K562 (cell line): ENCODE results near the gene PEAR1. TPM values are rescaled to one million over a fixed set of nuclear protein-coding genes. Genes with fewer than 3 reads are reported as not detected.

Experiments
- ATAC-seq: fragments of 200-7000 bp; cut with Tn5 transposase; 3 replicates; pipeline ENCODE4 v1.9.1; 2020; ENCODE audit warnings: moderate library complexity
- BruUV-seq: library from RNA; stranded (reverse); fragments of 400-500 nt; replicated peaks from 2 replicates; lab custom pipeline; 2021; lab: Mats Ljungman, UMichigan
- CTCF ChIA-PET: fragments of 300-600 bp; formaldehyde crosslinking; extraction: SDS; loops from one replicate; lab custom pipeline; 2021; ENCODE audit warnings: low intra/inter-chr PET ratio; lab: Yijun Ruan, JAX
- POLR2A ChIA-PET: fragments of 300-600, 350-650 bp; sonication (Branson Sonifier 250); formaldehyde crosslinking; extraction: SDS; loops from one replicate; lab custom pipeline; 2021; ENCODE audit warnings: antibody characterized with exemption, inconsistent platforms; lab: Yijun Ruan, JAX
- DNase-seq, 4 experiments: peaks; one replicate each; pipeline versions ENCODE4 v3.0.0 to v3.0.0-alpha.2; 2011 to 2018; ENCODE audit warnings: low spot score in 3 of 4, mixed read lengths in 3 of 4; ENCODE audit errors: extremely low read depth in 1 of 4
- FAIRE-seq: peaks from 2 replicates; lab custom pipeline; 2011; peaks lifted over from hg19 to GRCh38; lab: Jason Lieb, UNC
- H2AFZ ChIP-seq: 2 replicates; pipeline ENCODE4 v1.6.0; 2011; ENCODE audit warnings: low read depth, low read length, control low read depth, inconsistent platforms
- H3K27ac ChIP-seq: fragments of 200-600 bp; 3 replicates; pipeline ENCODE4 v1.8.0; 2011; ENCODE audit warnings: low read depth, mild to moderate bottlenecking, control low read depth, inconsistent platforms, low read length, moderate library complexity, mixed read lengths; ENCODE audit errors: extremely low read depth
- H3K27me3 ChIP-seq, 2 experiments: fragments of 300-600 bp in 1 of 2; 2 replicates in 1 of 2; 3 replicates in 1 of 2; pipeline versions ENCODE4 v1.6.0 to v1.8.0; 2011; ENCODE audit warnings: inconsistent platforms in 2 of 2, low read length in 2 of 2, mild to moderate bottlenecking in 1 of 2, mixed read lengths in 1 of 2, moderate library complexity in 1 of 2; ENCODE audit not compliant: control insufficient read depth in 2 of 2, insufficient read depth in 2 of 2
- H3K36me3 ChIP-seq: fragments of 300-600 bp; 3 replicates; pipeline ENCODE4 v1.8.0; 2011; ENCODE audit warnings: mild to moderate bottlenecking, low read length, inconsistent platforms; ENCODE audit not compliant: control insufficient read depth, insufficient read depth
- H3K4me1 ChIP-seq, 2 experiments: fragments of 200-600 bp in 1 of 2; replicated peaks in 1 of 2; 2 replicates in 1 of 2; 3 replicates in 1 of 2; pipeline versions ENCODE4 v1.5.1 to v1.8.0; 2011; ENCODE audit warnings: inconsistent platforms in 2 of 2, low read length in 2 of 2, mild to moderate bottlenecking in 1 of 2, mixed read lengths in 1 of 2, moderate library complexity in 1 of 2; ENCODE audit not compliant: control insufficient read depth in 2 of 2, insufficient read depth in 2 of 2
- H3K4me2 ChIP-seq: 2 replicates; pipeline ENCODE4 v1.6.1; 2011; ENCODE audit warnings: low read length, control low read depth, inconsistent platforms, mixed read lengths; ENCODE audit not compliant: insufficient read depth
- H3K4me3 ChIP-seq: fragments of 200-600 bp; sonication (generic), shearing (Covaris generic); 2 replicates; pipeline ENCODE4 v1.5.1; 2016; ENCODE audit warnings: control low read depth, inconsistent platforms
- H3K79me2 ChIP-seq: fragments of 200-600 bp; 3 replicates; pipeline ENCODE4 v1.8.0; 2011; ENCODE audit warnings: low read length, inconsistent platforms; ENCODE audit not compliant: control insufficient read depth, insufficient read depth
- H3K9ac ChIP-seq, 2 experiments: 2 replicates each; pipeline versions ENCODE4 v1.6.0 to v1.6.1; 2011; ENCODE audit warnings: low read depth in 2 of 2, low read length in 2 of 2, control low read depth in 1 of 2, inconsistent platforms in 1 of 2, mild to moderate bottlenecking in 1 of 2, mixed read lengths in 1 of 2; ENCODE audit not compliant: insufficient read depth in 1 of 2
- H3K9me1 ChIP-seq: one replicate; pipeline ENCODE4 v1.6.0; 2011; ENCODE audit warnings: inconsistent platforms, mild to moderate bottlenecking, low read length, moderate library complexity; ENCODE audit not compliant: control insufficient read depth, insufficient read depth
- H3K9me3 ChIP-seq: replicated peaks from 2 replicates; pipeline ENCODE4 v1.5.1; 2011; ENCODE audit warnings: low read depth, low read length, inconsistent platforms; ENCODE audit not compliant: control insufficient read depth, insufficient read depth
- H4K20me1 ChIP-seq: replicated peaks from 2 replicates; pipeline ENCODE4 v1.6.1; 2011; ENCODE audit warnings: low read length, inconsistent platforms, mixed read lengths; ENCODE audit not compliant: control insufficient read depth, insufficient read depth
- NELFE ChIP-seq: IDR thresholded peaks from 2 replicates; pipeline ENCODE4 v1.6.1; 2011; ENCODE audit warnings: mild to moderate bottlenecking; ENCODE audit not compliant: insufficient read depth, insufficient read length
- NFIC ChIP-seq: fragments of 450-650 bp; IDR thresholded peaks from 2 replicates; pipeline ENCODE4 v1.6.1; 2017; ENCODE audit warnings: mild to moderate bottlenecking, inconsistent platforms
- SMAD4 ChIP-seq: fragments of 250-450 bp; sonication (Bioruptor Pico); conservative IDR thresholded peaks from 2 replicates; pipeline ENCODE4 v1.8.0; 2021; ENCODE audit warnings: inconsistent platforms, mild to moderate bottlenecking, moderate library complexity
- WGBS: fragments of 100-300 bp; shearing (Covaris generic); methylation state at CpG from one replicate; pipeline ENCODE4 v1.1.6; 2016; ENCODE audit warnings: low coverage, mixed read lengths; ENCODE audit not compliant: insufficient coverage; ENCODE audit errors: missing lambda C conversion rate; 5-methylcytosine and 5-hydroxymethylcytosine counted together
- in situ Hi-C: fragments of 300-500 bp; cut with MboI; formaldehyde crosslinking; loops from 4 replicates; pipeline ENCODE4 v1.15.0; 2018; ENCODE audit warnings: inconsistent platforms, mixed read lengths
- intact Hi-C: fragments of 100-400 bp; cut with micrococcal nuclease; formaldehyde crosslinking; loops from 2 replicates; pipeline ENCODE4 v1.14.2; 2022
- polyA plus RNA-seq, 8 experiments: library from polyadenylated mRNA; depleted of rRNA in 4 of 8; stranded (reverse) in 5 of 8; unstranded in 3 of 8; fragments of >200 nt; fragmentation: Nextera tagmentation in 2 of 8; fragmentation: Illumina TruSeq in 1 of 8; extraction: Ambion mirVana in 2 of 8; extraction: Trizol in 1 of 8; gene quantifications; 2 replicates each; pipeline versions ENCODE4 v1.2.1 to v1.2.3, GENCODE V29; 2011 to 2014; ENCODE audit warnings: inconsistent platforms in 1 of 8, missing spikeins in 1 of 8
- total RNA-seq, 7 experiments: library from RNA; depleted of rRNA in 6 of 7; stranded (reverse); fragments of >200 nt in 6 of 7; fragmentation: Illumina TruSeq in 2 of 7; extraction: Trizol in 2 of 7; gene quantifications; 2 replicates each; pipeline versions ENCODE4 v1.2.1 to v1.2.3, GENCODE V29; 2011 to 2021; ENCODE audit warnings: low replicate concordance in 1 of 7

Gene PEAR1
- total and polyA plus RNA-seq, 9 of the 15 experiments (the other 6 are each of a cell fraction or from before 2014, with no cell fraction given), result 0.87 to 13.9 (median 6.1) TPM

DNA sequence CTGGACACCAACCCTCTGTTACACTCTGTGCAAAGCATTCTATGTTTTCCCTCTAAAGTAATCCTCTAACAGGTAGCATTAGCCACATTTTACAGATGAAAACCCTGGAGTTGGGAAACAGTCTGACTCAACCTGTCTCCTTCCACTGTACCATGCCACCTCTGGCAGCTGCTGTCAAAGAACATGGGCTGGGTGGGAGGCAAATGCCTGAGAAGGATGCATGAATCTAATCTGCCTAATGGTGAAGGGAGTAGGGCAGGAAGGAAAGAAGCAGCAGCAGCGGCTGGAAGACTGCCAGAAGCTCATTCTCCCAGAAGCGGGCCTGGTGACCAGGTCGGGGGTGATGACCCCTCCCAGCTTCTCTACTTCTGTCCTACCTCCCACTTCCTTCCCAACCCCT lies 48.7 kb downstream of the PEAR1 start:
- TF ChIP-seq NELFE, result no peak
- TF ChIP-seq NFIC, result peak; percentile 43
- TF ChIP-seq, all 486 proteins: peak for 1
- Histone ChIP-seq H3K79me2 (no peaks in the 10 kb centered on the region), H4K20me1 (no peaks in the 10 kb centered on the region), H3K27me3 (no peaks in the 10 kb centered on the region), H2AFZ (no peak overlapping the region), H3K4me1 (no peaks in the 10 kb centered on the region; a peak in 2 of 5 replicates), H3K9me1 (peaks cover 3% of the 10 kb centered on the region), H3K36me3 (peaks cover 53% of the 10 kb centered on the region; the same call in 2 of the 3 replicates), H3K9me3 (no peaks in the 10 kb centered on the region), H3K4me2 (no peak overlapping the region), H3K9ac (no peak overlapping the region), H3K4me3 (no peak overlapping the region), H3K27ac (no peak overlapping the region)
- POLR2A ChIA-PET, result interaction anchor here (1.0 to 1.2 kb wide), 3 partner anchors 14 to 30 kb away, joined by 3 to 4 read pairs (median 3); no protein-coding TSS in a partner anchor
- FAIRE-seq (no peak), DNase-seq (no peak), ATAC-seq (no peak)
- no TSS peak for BruUV-seq
- 26% methylated on average over 2 of the region's 3 CpGs for WGBS
- in situ Hi-C loops, result no loop called here
- CTCF ChIA-PET, result no interaction called here
- intact Hi-C loops, result no loop called here

DNA sequence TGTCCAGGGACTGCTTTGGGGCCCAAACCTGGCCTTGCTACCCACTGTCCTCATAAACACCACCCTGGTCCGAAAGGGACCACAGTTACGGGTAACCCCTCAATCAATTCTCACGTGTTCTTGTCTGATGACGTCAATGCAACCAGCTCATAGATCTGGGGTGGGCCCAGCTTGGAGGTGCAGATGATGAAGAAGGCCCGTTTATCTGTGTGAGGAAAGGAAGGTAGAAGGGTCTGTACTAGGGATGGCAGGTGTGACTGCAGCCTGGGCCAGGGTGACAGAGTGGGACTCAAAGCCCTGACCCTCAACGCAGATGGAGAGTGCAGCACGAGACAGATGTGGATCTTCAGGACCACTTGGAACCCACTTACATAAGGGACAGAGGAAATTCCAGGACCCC lies 49.1 kb downstream of the PEAR1 start:
- DNase-seq (no peak), ATAC-seq (no peak), FAIRE-seq (no peak)
- WGBS, result 74% methylated on average over 7 of the region's 7 CpGs
- no peaks in the 10 kb centered on the region for H3K27me3 ChIP-seq
- intact Hi-C loops, result no loop called here
- no peak overlapping the region for H2AFZ ChIP-seq
- in situ Hi-C loops, result no loop called here
- no TSS peak for BruUV-seq
- no peak overlapping the region for H3K9ac ChIP-seq
- ChIA-PET CTCF (no interaction called here), POLR2A (interaction anchor here (1.0 to 1.2 kb wide), 2 partner anchors 17 to 30 kb away, joined by 3 read pairs; no protein-coding TSS in a partner anchor)
- peaks cover 55% of the 10 kb centered on the region; the same call in 2 of the 3 replicates for H3K36me3 ChIP-seq
- no peak overlapping the region for H3K4me3 ChIP-seq
- no peak overlapping the region for H3K4me2 ChIP-seq
- H3K79me2 ChIP-seq, result no peaks in the 10 kb centered on the region
- 0 out of 2 replicates have a peak, but pooled peaks have one; percentile 2 for TF ChIP-seq NFIC
- no peak for TF ChIP-seq SMAD4
- no peaks in the 10 kb centered on the region; a peak in 2 of 5 replicates for H3K4me1 ChIP-seq
- no peaks in the 10 kb centered on the region for H4K20me1 ChIP-seq
- H3K9me1 ChIP-seq, result peaks cover 3% of the 10 kb centered on the region
- H3K9me3 ChIP-seq, result no peaks in the 10 kb centered on the region
- H3K27ac ChIP-seq, result no peak overlapping the region
